GM20431 (cell line): ENCODE results near the gene KLF13.

ENCODE experiments used
- in situ Hi-C: fragments of 300-500 bp; cut with MseI, MboI; formaldehyde crosslinking; loops from one replicate; pipeline ENCODE4 v1.15.0; 2020; ENCODE audit warnings: low sequenced_read_pairs; ENCODE audit not compliant: unreplicated experiment

KLF13 gene

GRCh38 chr15:31360158-31360561, 33.5 kb downstream of the KLF13 start:
- in situ Hi-C loops = no loop called here

- in situ Hi-C loops = no loop called here
These were observed 34.5 kb downstream of the KLF13 start for GRCh38 chr15:31360843-31361763.

- in situ Hi-C loops = no loop called here
These were observed 35.3 kb downstream of the KLF13 start for GRCh38 chr15:31361764-31362515.

GRCh38 chr15:31362886-31363285, 36.3 kb downstream of the KLF13 start:
- in situ Hi-C loops = no loop called here

GRCh38 chr15:31364301-31365031, 37.8 kb downstream of the KLF13 start:
- in situ Hi-C loops = no loop called here

- in situ Hi-C loops = no loop called here
These were observed 38.5 kb downstream of the KLF13 start for GRCh38 chr15:31365032-31365654.

GRCh38 chr15:31365655-31366127, 39.1 kb downstream of the KLF13 start:
- in situ Hi-C loops = no loop called here

- in situ Hi-C loops = no loop called here
These were observed 39.6 kb downstream of the KLF13 start for GRCh38 chr15:31366169-31366734.

GRCh38 chr15:31367021-31367729, 40.5 kb downstream of the KLF13 start:
- in situ Hi-C loops = no loop called here

GRCh38 chr15:31367730-31368344, 41.2 kb downstream of the KLF13 start:
- in situ Hi-C loops = no loop called here

- in situ Hi-C loops = no loop called here
These were observed 43.1 kb downstream of the KLF13 start for GRCh38 chr15:31369727-31370126.

- in situ Hi-C loops = no loop called here
These were observed 45.0 kb downstream of the KLF13 start for GRCh38 chr15:31371520-31372240.

- in situ Hi-C loops = no loop called here
These were observed 46.0 kb downstream of the KLF13 start for GRCh38 chr15:31372635-31373091.

- in situ Hi-C loops = no loop called here
These were observed 46.6 kb downstream of the KLF13 start for GRCh38 chr15:31373096-31373865.

- in situ Hi-C loops = no loop called here
These were observed 47.3 kb downstream of the KLF13 start for GRCh38 chr15:31373970-31374369.

GRCh38 chr15:31374489-31374888, 47.9 kb downstream of the KLF13 start:
- in situ Hi-C loops = no loop called here

GRCh38 chr15:31374986-31375385, 48.4 kb downstream of the KLF13 start:
- in situ Hi-C loops = no loop called here
